GM10266 (cell line): Measurements from ENCODE around the gene VKORC1.

Experiments
- DNase-seq: peaks from one replicate; pipeline ENCODE4 v3.0.0; 2012; ENCODE audit errors: extremely low spot score
- TF ChIP-seq, protein P1 (sequence below): IDR thresholded peaks from 2 replicates; pipeline ENCODE4 v1.5.1; 2012; ENCODE audit warnings: mild to moderate bottlenecking, low read depth; ENCODE audit not compliant: control insufficient read depth, insufficient read depth; ENCODE audit errors: missing control alignments

The VKORC1 gene

DNA sequence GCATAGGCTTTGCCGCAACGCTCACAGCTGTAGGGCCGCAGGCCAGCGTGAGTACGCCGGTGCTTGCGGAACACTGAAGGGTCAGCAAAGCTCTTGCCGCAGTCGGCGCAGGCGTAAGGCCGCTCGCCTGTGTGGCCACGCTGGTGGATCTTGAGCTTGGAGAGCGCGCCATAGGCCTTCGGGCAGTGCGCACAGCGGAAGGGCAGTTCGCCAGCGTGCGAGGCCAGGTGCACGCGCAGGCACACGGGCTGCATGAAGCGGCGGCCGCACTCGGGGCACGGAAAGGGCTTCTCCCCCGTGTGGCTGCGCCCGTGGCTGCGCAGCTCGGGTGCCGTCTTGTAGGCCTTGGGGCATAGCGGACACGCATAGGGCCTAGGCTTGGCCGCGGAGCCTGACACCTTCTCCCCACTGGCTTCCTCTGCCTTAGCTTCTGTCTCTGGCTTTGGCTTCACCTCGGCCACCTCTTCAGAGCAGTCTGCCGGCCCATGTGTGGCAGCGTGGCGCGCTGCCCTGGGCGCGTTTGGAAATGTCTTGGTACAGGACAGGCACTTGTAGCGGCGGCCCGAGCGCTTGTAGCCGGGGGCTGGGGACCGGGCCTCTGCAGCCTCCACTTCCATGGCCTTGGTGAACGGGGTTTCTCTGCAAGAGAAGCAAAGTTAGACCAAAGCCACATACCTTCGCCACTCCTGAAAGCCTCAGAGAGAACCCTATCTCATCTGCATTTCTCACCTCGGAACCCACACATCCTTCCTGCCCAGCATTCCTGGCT, 30.6 kb downstream of the VKORC1 start:
- TF ChIP-seq, protein P1, sequence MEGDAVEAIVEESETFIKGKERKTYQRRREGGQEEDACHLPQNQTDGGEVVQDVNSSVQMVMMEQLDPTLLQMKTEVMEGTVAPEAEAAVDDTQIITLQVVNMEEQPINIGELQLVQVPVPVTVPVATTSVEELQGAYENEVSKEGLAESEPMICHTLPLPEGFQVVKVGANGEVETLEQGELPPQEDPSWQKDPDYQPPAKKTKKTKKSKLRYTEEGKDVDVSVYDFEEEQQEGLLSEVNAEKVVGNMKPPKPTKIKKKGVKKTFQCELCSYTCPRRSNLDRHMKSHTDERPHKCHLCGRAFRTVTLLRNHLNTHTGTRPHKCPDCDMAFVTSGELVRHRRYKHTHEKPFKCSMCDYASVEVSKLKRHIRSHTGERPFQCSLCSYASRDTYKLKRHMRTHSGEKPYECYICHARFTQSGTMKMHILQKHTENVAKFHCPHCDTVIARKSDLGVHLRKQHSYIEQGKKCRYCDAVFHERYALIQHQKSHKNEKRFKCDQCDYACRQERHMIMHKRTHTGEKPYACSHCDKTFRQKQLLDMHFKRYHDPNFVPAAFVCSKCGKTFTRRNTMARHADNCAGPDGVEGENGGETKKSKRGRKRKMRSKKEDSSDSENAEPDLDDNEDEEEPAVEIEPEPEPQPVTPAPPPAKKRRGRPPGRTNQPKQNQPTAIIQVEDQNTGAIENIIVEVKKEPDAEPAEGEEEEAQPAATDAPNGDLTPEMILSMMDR, result no peak
- no peak for DNase-seq

DNA sequence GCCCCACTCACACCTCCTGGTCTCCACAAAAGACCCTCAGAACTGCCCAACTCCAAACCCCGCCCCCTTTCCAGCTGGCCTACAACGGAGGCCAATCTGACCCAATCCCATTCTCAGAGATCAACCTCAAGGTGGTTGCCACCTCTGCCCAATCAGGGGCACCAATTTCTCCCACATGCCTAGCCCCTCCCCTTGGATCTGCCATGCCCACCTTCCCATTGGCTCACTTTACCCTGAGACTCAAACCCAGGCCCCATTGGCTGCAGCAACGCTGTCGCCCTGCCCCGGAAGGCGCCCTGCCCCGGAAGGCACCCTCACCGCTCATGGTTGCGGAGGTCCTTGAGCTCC, 31.1 kb downstream of the VKORC1 start:
- TF ChIP-seq, protein P1, result no peak
- DNase-seq, result no peak

DNA sequence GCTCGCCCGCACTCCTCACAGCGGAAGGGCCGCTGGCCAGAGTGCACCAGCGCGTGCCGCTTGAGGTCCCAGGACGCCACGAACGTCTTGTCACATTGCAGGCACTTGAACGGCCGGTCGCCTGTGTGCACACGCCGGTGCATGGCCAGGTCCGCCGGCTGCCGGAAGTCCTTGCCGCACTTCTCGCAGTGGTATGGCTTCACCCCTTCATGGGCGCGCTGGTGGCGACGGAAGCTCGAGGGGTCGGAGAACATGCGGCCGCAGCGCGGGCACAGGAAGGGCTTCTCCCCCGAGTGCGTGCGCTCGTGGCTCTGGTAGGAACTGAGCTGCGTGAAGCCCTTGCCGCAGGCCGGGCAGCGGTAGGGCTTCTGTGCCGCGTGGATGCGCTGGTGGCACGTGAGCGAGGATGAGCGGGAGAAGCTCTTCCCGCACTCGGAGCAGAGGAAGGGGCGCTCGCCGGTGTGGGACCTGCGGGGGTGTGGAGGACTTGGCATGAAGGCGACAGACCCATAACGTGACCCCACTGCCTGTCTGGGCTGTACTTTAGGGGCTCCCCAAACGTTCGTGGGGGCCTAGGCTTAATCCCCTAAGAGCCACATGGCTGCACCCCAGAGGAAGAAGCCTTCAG, 32.7 kb downstream of the VKORC1 start:
- TF ChIP-seq, protein P1, result no peak
- no peak for DNase-seq

DNA sequence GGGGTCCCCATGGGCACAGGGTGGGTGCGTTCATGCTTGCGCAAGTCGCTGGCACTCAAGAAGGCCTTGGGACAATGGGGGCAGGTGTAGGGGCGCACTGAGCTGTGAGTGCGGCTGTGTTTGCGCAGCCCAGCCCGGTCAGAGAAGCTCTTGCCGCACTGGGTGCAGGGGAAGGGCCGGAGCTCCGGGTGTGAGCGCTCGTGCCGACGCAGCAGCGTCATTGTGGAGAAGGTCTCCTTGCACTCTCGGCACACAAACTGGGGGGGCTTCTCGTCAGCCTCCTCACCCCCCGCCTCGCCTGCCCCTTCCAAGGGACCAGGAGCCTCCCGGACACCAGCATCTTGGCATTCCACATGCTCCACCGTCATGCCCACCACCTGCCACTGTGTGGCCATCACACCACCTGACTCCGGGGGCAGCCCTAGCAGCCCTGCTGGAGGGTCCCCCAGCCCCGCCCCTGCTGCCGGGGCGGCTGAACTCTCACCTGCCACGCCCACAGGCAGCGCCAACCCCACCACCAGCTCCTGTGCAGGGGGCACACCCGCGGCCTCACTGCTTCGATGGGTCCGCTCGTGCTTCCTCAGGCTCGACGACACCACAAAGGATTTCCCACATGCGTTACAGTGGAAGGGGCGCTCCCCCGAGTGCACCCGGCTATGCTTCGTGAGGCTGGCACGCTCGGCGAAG, 33.3 kb downstream of the VKORC1 start:
- no peak for DNase-seq
- TF ChIP-seq, protein P1, result no peak

DNA sequence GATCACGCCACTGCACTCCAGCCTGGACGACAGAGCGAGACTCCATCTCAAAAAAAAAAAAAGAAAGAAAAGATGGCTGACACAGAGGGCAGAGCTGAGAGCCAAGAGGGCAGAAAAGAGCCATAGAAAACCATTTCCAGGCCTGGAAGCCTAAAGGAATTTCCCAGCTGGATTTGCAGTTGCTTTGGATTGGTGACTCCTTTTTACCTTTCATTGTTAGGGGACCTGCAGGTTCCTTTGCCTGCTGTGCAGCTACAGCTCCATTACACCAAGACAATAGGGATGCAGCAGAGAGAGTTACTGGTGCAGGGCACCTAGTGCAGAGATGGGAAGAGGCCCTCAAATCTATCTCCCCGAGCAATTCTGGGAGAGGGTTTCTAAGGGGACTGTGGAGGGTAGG, 39.0 kb downstream of the VKORC1 start:
- DNase-seq, result no peak
- TF ChIP-seq, protein P1, result no peak

DNA sequence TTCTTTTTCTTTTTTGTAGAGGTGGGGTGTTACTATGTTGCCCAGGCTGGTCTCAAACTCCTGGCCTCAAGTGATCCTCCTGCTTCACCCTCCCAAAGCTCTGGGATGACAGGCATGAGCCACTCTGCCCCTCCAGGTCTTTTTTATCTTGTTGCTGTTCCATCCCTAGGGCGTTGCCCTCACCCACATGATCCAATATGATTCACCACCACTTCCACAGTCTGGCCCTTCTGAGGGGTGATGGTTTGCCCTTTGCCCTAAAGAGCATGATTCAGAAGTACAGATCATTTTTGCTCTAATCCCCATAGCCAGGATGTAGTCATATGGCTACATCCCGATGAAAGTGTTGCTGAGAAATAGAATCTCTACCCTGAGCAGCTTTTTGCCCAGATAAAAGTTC, 42.5 kb downstream of the VKORC1 start:
- TF ChIP-seq, protein P1, result no peak
- no peak for DNase-seq
